ENCODE data around the gene PCAT7.

Gene PCAT7

GRCh38 chr9:94576131-94576530 lies 21.2 kb downstream of the PCAT7 start:
- WGBS, 2 donors (ENCODE audit: extremely low coverage in 2 of 2, insufficient read length in 2 of 2, insufficient replicate concordance in 1 of 2), result no CpG with 5 or more reads among the region's 2 CpGs
- no peak for DNase-seq (ENCODE audit: low spot score)
- H3K36me3 ChIP-seq (replicated peaks in 1 of 2; ENCODE audit: control insufficient read depth in 2 of 2, insufficient read depth in 2 of 2, low read length in 2 of 2), result no peaks in the 10 kb centered on the region

DNA sequence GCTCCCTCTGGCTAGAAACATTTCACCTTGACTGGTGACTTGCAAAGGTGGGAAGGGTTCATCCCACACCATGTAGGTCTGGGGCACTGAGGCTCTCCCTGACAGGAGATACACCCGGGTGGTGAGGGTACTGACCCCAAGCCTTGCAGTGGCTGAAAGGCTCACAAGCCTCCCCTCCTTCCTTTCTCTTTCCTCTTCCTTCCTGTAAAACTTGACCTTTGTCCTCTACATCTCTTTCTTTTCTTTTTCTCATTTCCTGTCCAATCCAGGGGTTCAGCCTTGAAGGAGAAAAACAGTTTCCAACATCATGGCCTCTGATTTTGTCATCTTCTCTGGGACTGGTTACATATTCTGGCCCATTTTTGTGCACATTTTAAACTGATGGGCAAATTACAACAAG lies 22.2 kb downstream of the PCAT7 start:
- no peak overlapping the region for H3K14ac ChIP-seq (ENCODE audit: low read length)
- no peak overlapping the region for H2BK120ac ChIP-seq (ENCODE audit: low read depth, low read length)
- no peak overlapping the region for H3K4me3 ChIP-seq (ENCODE audit: low read length in 2 of 2)
- no peaks in the 10 kb centered on the region for H3K27me3 ChIP-seq (ENCODE audit: control insufficient read depth in 3 of 3, insufficient read depth in 3 of 3, low read depth in 1 of 3, low read length in 3 of 3)
- H4K91ac ChIP-seq (ENCODE audit: low read depth, low read length, poor library complexity), result no peak overlapping the region
- H3K23ac ChIP-seq (ENCODE audit: low read depth, low read length, poor library complexity), result no peak overlapping the region
- no CpG with 5 or more reads among the region's 1 CpG for WGBS, 2 donors (ENCODE audit: extremely low coverage in 2 of 2, insufficient read length in 2 of 2, insufficient replicate concordance in 1 of 2)
- H2BK5ac ChIP-seq (ENCODE audit: low read length), result no peak overlapping the region
- H3K36me3 ChIP-seq (replicated peaks in 1 of 2; ENCODE audit: control insufficient read depth in 2 of 2, insufficient read depth in 2 of 2, low read length in 2 of 2), result no peaks in the 10 kb centered on the region
- H3K79me1 ChIP-seq (ENCODE audit: low read depth, low read length), result no peaks in the 10 kb centered on the region
- H2AFZ ChIP-seq (ENCODE audit: low read length), result peak overlapping the region; percentile 63
- no peak overlapping the region for H4K8ac ChIP-seq (ENCODE audit: low read depth, low read length)
- no peak overlapping the region for H2BK12ac ChIP-seq (ENCODE audit: low read length)
- no peak overlapping the region for H3K9ac ChIP-seq (ENCODE audit: low read depth, low read length, poor library complexity)
- H2AK5ac ChIP-seq (ENCODE audit: low read depth, low read length), result no peak overlapping the region
- H2BK15ac ChIP-seq (ENCODE audit: low read length), result no peak overlapping the region
- H3K4me2 ChIP-seq (ENCODE audit: insufficient read depth, low read length, poor library complexity, severe bottlenecking), result no peak overlapping the region
- H3K9me3 ChIP-seq (replicated peaks in 1 of 2; ENCODE audit: control insufficient read depth in 2 of 2, insufficient read depth in 1 of 2, low read depth in 1 of 2, low read length in 2 of 2), result peaks cover 0 to 3% of the 10 kb centered on the region in 2 donors
- no peak overlapping the region for H3K18ac ChIP-seq (ENCODE audit: low read length)
- no peak overlapping the region for H3K4ac ChIP-seq (ENCODE audit: low read length)
- DNase-seq (ENCODE audit: low spot score), result no peak
- no peak overlapping the region for H3K27ac ChIP-seq (replicated peaks; ENCODE audit: low read length)
- peaks cover 0 to 3% of the 10 kb centered on the region in 2 donors for H3K4me1 ChIP-seq (ENCODE audit: control insufficient read depth in 2 of 2, insufficient read depth in 1 of 2, low read depth in 1 of 2, low read length in 2 of 2)

More at GRCh38 chr9:94576131-94576530, 21.2 kb downstream of the PCAT7 start:
- Histone ChIP-seq H3K4me3 (ENCODE audit: low read length in 2 of 2) (no peak overlapping the region), H3K27ac (replicated peaks; ENCODE audit: low read length) (no peak overlapping the region), H3K23ac (ENCODE audit: low read depth, low read length, poor library complexity) (no peak overlapping the region), H4K91ac (ENCODE audit: low read depth, low read length, poor library complexity) (no peak overlapping the region), H3K4me1 (ENCODE audit: control insufficient read depth in 2 of 2, insufficient read depth in 1 of 2, low read depth in 1 of 2, low read length in 2 of 2) (peaks cover 0 to 3% of the 10 kb centered on the region in 2 donors), H3K79me1 (ENCODE audit: low read depth, low read length) (no peaks in the 10 kb centered on the region), H3K9me3 (replicated peaks in 1 of 2; ENCODE audit: control insufficient read depth in 2 of 2, insufficient read depth in 1 of 2, low read depth in 1 of 2, low read length in 2 of 2) (peaks cover 0 to 3% of the 10 kb centered on the region in 2 donors), H3K27me3 (ENCODE audit: control insufficient read depth in 3 of 3, insufficient read depth in 3 of 3, low read depth in 1 of 3, low read length in 3 of 3) (no peaks in the 10 kb centered on the region), H2BK12ac (ENCODE audit: low read length) (no peak overlapping the region), H2BK5ac (ENCODE audit: low read length) (no peak overlapping the region), H3K4me2 (ENCODE audit: insufficient read depth, low read length, poor library complexity, severe bottlenecking) (no peak overlapping the region), H2BK15ac (ENCODE audit: low read length) (no peak overlapping the region), H3K14ac (ENCODE audit: low read length) (no peak overlapping the region), H4K8ac (ENCODE audit: low read depth, low read length) (no peak overlapping the region), H3K18ac (ENCODE audit: low read length) (no peak overlapping the region), H2BK120ac (ENCODE audit: low read depth, low read length) (no peak overlapping the region), H3K9ac (ENCODE audit: low read depth, low read length, poor library complexity) (no peak overlapping the region), H2AK5ac (ENCODE audit: low read depth, low read length) (no peak overlapping the region), H2AFZ (ENCODE audit: low read length) (peak overlapping the region; percentile 63), H3K4ac (ENCODE audit: low read length) (no peak overlapping the region)

DNA sequence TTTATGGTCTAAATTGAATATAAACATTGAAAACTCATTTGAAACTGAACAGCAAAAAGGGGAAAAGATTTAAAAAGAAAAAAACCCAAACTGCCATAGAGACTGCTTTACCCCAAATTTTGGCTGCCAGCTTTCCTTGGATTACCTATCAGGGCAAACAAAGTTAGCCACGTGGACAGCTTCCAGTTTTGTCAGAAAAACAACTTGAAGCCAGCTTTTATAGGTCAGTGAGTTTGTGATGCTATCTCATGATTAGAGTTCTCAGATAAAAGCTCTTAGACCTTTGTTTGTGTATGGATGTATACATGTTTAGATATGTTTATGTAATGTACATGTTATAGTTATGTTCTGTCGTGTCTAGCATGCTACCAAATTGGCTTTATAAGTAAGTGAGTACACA lies 22.7 kb downstream of the PCAT7 start:
- no peak overlapping the region for H2BK15ac ChIP-seq (ENCODE audit: low read length)
- no peak overlapping the region for H2AK5ac ChIP-seq (ENCODE audit: low read depth, low read length)
- no peak overlapping the region for H3K27ac ChIP-seq (replicated peaks; ENCODE audit: low read length)
- H2AFZ ChIP-seq (ENCODE audit: low read length), result peak overlapping the region; percentile 63
- WGBS, 2 donors (ENCODE audit: extremely low coverage in 2 of 2, insufficient read length in 2 of 2, insufficient replicate concordance in 1 of 2), result no CpG with 5 or more reads among the region's 2 CpGs
- H3K4me1 ChIP-seq (ENCODE audit: control insufficient read depth in 2 of 2, insufficient read depth in 1 of 2, low read depth in 1 of 2, low read length in 2 of 2), result peaks cover 0 to 3% of the 10 kb centered on the region in 2 donors
- H3K4me3 ChIP-seq (ENCODE audit: low read length in 2 of 2), result no peak overlapping the region
- H3K4ac ChIP-seq (ENCODE audit: low read length), result no peak overlapping the region
- no peak overlapping the region for H3K4me2 ChIP-seq (ENCODE audit: insufficient read depth, low read length, poor library complexity, severe bottlenecking)
- no peak overlapping the region for H3K9ac ChIP-seq (ENCODE audit: low read depth, low read length, poor library complexity)
- no peaks in the 10 kb centered on the region for H3K79me1 ChIP-seq (ENCODE audit: low read depth, low read length)
- no peaks in the 10 kb centered on the region for H3K36me3 ChIP-seq (replicated peaks in 1 of 2; ENCODE audit: control insufficient read depth in 2 of 2, insufficient read depth in 2 of 2, low read length in 2 of 2)
- no peak overlapping the region for H4K8ac ChIP-seq (ENCODE audit: low read depth, low read length)
- no peak overlapping the region for H2BK12ac ChIP-seq (ENCODE audit: low read length)
- no peaks in the 10 kb centered on the region for H3K27me3 ChIP-seq (ENCODE audit: control insufficient read depth in 3 of 3, insufficient read depth in 3 of 3, low read depth in 1 of 3, low read length in 3 of 3)
- no peak overlapping the region for H3K23ac ChIP-seq (ENCODE audit: low read depth, low read length, poor library complexity)
- H3K9me3 ChIP-seq (replicated peaks in 1 of 2; ENCODE audit: control insufficient read depth in 2 of 2, insufficient read depth in 1 of 2, low read depth in 1 of 2, low read length in 2 of 2), result peaks cover 0 to 3% of the 10 kb centered on the region in 2 donors
- no peak overlapping the region for H2BK120ac ChIP-seq (ENCODE audit: low read depth, low read length)
- no peak for DNase-seq (ENCODE audit: low spot score)
- H3K18ac ChIP-seq (ENCODE audit: low read length), result no peak overlapping the region
- no peak overlapping the region for H2BK5ac ChIP-seq (ENCODE audit: low read length)
- no peak overlapping the region for H3K14ac ChIP-seq (ENCODE audit: low read length)
- no peak overlapping the region for H4K91ac ChIP-seq (ENCODE audit: low read depth, low read length, poor library complexity)

- Histone ChIP-seq H3K4me1 (ENCODE audit: control insufficient read depth in 2 of 2, insufficient read depth in 1 of 2, low read depth in 1 of 2, low read length in 2 of 2) (no peaks in the 10 kb centered on the region), H2BK120ac (ENCODE audit: low read depth, low read length) (no peak overlapping the region)
- WGBS, 2 donors (ENCODE audit: extremely low coverage in 2 of 2, insufficient read length in 2 of 2, insufficient replicate concordance in 1 of 2), result no CpG with 5 or more reads among the region's 5 CpGs
Measured at GRCh38 chr9:94581728-94582127, 26.8 kb downstream of the PCAT7 start.

More at GRCh38 chr9:94581728-94582127, 26.8 kb downstream of the PCAT7 start:
- Histone ChIP-seq H3K9me3 (replicated peaks in 1 of 2; ENCODE audit: control insufficient read depth in 2 of 2, insufficient read depth in 1 of 2, low read depth in 1 of 2, low read length in 2 of 2) (no peaks in the 10 kb centered on the region), H3K4me2 (ENCODE audit: insufficient read depth, low read length, poor library complexity, severe bottlenecking) (no peak overlapping the region), H3K18ac (ENCODE audit: low read length) (no peak overlapping the region), H2BK15ac (ENCODE audit: low read length) (no peak overlapping the region), H3K4ac (ENCODE audit: low read length) (no peak overlapping the region), H3K27ac (replicated peaks; ENCODE audit: low read length) (no peak overlapping the region), H3K36me3 (replicated peaks in 1 of 2; ENCODE audit: control insufficient read depth in 2 of 2, insufficient read depth in 2 of 2, low read length in 2 of 2) (no peaks in the 10 kb centered on the region), H3K14ac (ENCODE audit: low read length) (no peak overlapping the region), H2AFZ (ENCODE audit: low read length) (no peak overlapping the region), H4K91ac (ENCODE audit: low read depth, low read length, poor library complexity) (no peak overlapping the region), H3K4me3 (ENCODE audit: low read length in 2 of 2) (no peak overlapping the region), H4K8ac (ENCODE audit: low read depth, low read length) (no peak overlapping the region), H2BK5ac (ENCODE audit: low read length) (no peak overlapping the region), H3K27me3 (ENCODE audit: control insufficient read depth in 3 of 3, insufficient read depth in 3 of 3, low read depth in 1 of 3, low read length in 3 of 3) (no peaks in the 10 kb centered on the region), H3K23ac (ENCODE audit: low read depth, low read length, poor library complexity) (no peak overlapping the region), H2AK5ac (ENCODE audit: low read depth, low read length) (no peak overlapping the region), H2BK12ac (ENCODE audit: low read length) (no peak overlapping the region), H3K79me1 (ENCODE audit: low read depth, low read length) (no peaks in the 10 kb centered on the region), H3K9ac (ENCODE audit: low read depth, low read length, poor library complexity) (no peak overlapping the region)
- no peak for DNase-seq (ENCODE audit: low spot score)

All from neuronal stem cell (in vitro differentiated cells).